Spleen (tissue), 11 donors: ENCODE measurements around the gene TSPAN1. TPM values are rescaled to one million over a fixed set of nuclear protein-coding genes. Genes with fewer than 3 reads are reported as not detected.

Experiments
- DNase-seq: peaks from one replicate; pipeline ENCODE4 v3.0.0-alpha.2; 2020
- H3K27ac ChIP-seq, 8 donors: fragments of 200-600 bp; sonication (generic) in 7 of 8; 1 replicate in 4 of 8; 2 replicates in 4 of 8; pipeline versions ENCODE4 v1.5.0 to v1.8.0; 2016 to 2021; ENCODE audit warnings: inconsistent platforms in 4 of 8, mild to moderate bottlenecking in 4 of 8, moderate library complexity in 1 of 8
- H3K27me3 ChIP-seq, 7 donors: fragments of 200-600 bp; sonication (generic) in 6 of 7; replicated peaks in 1 of 7; 1 replicate in 4 of 7; 2 replicates in 3 of 7; pipeline versions ENCODE4 v1.5.0 to v1.8.0; 2016 to 2021; ENCODE audit warnings: inconsistent platforms in 3 of 7, mild to moderate bottlenecking in 1 of 7
- H3K36me3 ChIP-seq, 6 donors: fragments of 200-600 bp; sonication (generic) in 5 of 6; 1 replicate in 4 of 6; 2 replicates in 2 of 6; pipeline versions ENCODE4 v1.5.0 to v1.8.0; 2016 to 2021; ENCODE audit warnings: inconsistent platforms in 2 of 6
- H3K4me1 ChIP-seq, 6 donors: fragments of 200-600 bp; sonication (generic) in 5 of 6; 1 replicate in 3 of 6; 2 replicates in 3 of 6; pipeline versions ENCODE4 v1.5.0 to v1.8.0; 2016 to 2021; ENCODE audit warnings: inconsistent platforms in 3 of 6
- H3K4me3 ChIP-seq, 8 donors: fragments of 200-600 bp; sonication (generic) in 7 of 8; 1 replicate in 4 of 8; 2 replicates in 4 of 8; pipeline versions ENCODE4 v1.5.0 to v1.8.0; 2016 to 2021; ENCODE audit warnings: inconsistent platforms in 4 of 8, mild to moderate bottlenecking in 4 of 8, moderate library complexity in 2 of 8
- H3K9me3 ChIP-seq, 8 donors: fragments of 200-600 bp; sonication (generic) in 7 of 8; 1 replicate in 4 of 8; 2 replicates in 4 of 8; pipeline versions ENCODE4 v1.5.0 to v1.8.0; 2016 to 2021; ENCODE audit warnings: inconsistent platforms in 4 of 8
- CTCF ChIP-seq, 11 experiments: fragments of 200-600 bp in 7 of 11; fragments of 450-650 bp in 4 of 11; sonication (generic) in 4 of 11; IDR thresholded peaks in 8 of 11; conservative IDR thresholded peaks in 3 of 11; 1 replicate in 7 of 11; 2 replicates in 4 of 11; pipeline versions ENCODE4 v1.4.0 to v1.8.0; 2016 to 2021; ENCODE audit warnings: antibody characterized with exemption in 11 of 11, inconsistent platforms in 4 of 11, mild to moderate bottlenecking in 1 of 11
- POLR2A ChIP-seq, 3 donors: fragments of 450-650 bp; IDR thresholded peaks; one replicate each; pipeline ENCODE4 v1.5.1; 2017; ENCODE audit warnings: antibody characterized with exemption in 3 of 3, mild to moderate bottlenecking in 1 of 3
- POLR2AphosphoS5 ChIP-seq, 3 donors: sonication (generic); formaldehyde crosslinking; IDR thresholded peaks; one replicate each; pipeline ENCODE4 v1.5.1; 2017; ENCODE audit warnings: antibody characterized with exemption in 3 of 3
- WGBS, 5 donors: extraction: QIAGEN DNeasy Blood & Tissue Kit in 3 of 5; methylation state at CpG; one replicate each; pipeline versions ENCODE4 v1.1.5 to v1.1.7; 2013 to 2018; 5-methylcytosine and 5-hydroxymethylcytosine counted together
- intact Hi-C: fragments of 100-400 bp; cut with DNase I; formaldehyde crosslinking; loops from one replicate; pipeline ENCODE4 v1.15.0; 2023; ENCODE audit warnings: low total_unique reads
- polyA plus RNA-seq, 3 donors: library from polyadenylated mRNA; stranded (reverse); fragments of 200-250 nt; gene quantifications; one replicate each; pipeline ENCODE4 v1.2.1, GENCODE V29; 2013
- total RNA-seq, 7 donors: library from RNA; depleted of rRNA in 3 of 7; stranded (reverse); fragments of >200 nt in 3 of 7; fragmentation: NEBNext Ultra II Directional in 4 of 7; extraction: Animal tissue kit (Norgen Biotek cat#: 25700) in 4 of 7; gene quantifications; one replicate each; pipeline versions ENCODE4 v1.1.0 to v1.2.1, GENCODE V29; 2016 to 2021
- donor health status: healthy with polysubstance abuse.
- donor health status: DM: no; HTN: no; CAD: no; lungs with moderate emphysema.
- donor health status: DM: no; HTN: no; CAD: no.
- donor health status: Bipolar disorder and iron deficiency.
- donor health status: healthy.
- donor health status: DM: no; HTN: no; CAD: no.
- donor health status: DM: yes; HTN: yes; CAD: no.

Gene TSPAN1
- total and polyA plus RNA-seq, 10 donors: 0.85 to 3.2 (median 1.5) TPM; not detected in 2

- 0 to 1% (median 1%) methylated on average over 19 to 22 of the region's 22 CpGs for WGBS, 5 donors
- no peaks in the 10 kb centered on the region for H3K36me3 ChIP-seq
- peaks cover 9 to 55% (median 33%) of the 10 kb centered on the region in 6 donors for H3K4me1 ChIP-seq
- H3K27me3 ChIP-seq: peaks cover 0 to 41% (median 0%) of the 10 kb centered on the region in 7 donors
- H3K27ac ChIP-seq: peak overlapping the region; percentile 89 to 93 (median 91)
- intact Hi-C loops: no loop called here
- H3K4me3 ChIP-seq: peak overlapping the region; percentile 61 to 79 (median 71)
- DNase-seq: peak; percentile 93
- no peak for TF ChIP-seq POLR2AphosphoS5 (IDR thresholded peaks at IDR 0.05)
- TF ChIP-seq POLR2A (IDR thresholded peaks at IDR 0.05): peak in 1 of 3 donors; percentile 13
- TF ChIP-seq CTCF (IDR thresholded peaks at IDR 0.05 in 8 of 11, conservative IDR thresholded peaks at IDR 0.05 in 3 of 11): no peak
- no peaks in the 10 kb centered on the region for H3K9me3 ChIP-seq
Measured at GRCh38 chr1:46133181-46133658, 41.7 kb upstream of the TSPAN1 start.

GRCh38 chr1:46133781-46134350 lies 41.0 kb upstream of the TSPAN1 start:
- Histone ChIP-seq H3K4me1 (peaks cover 9 to 52% (median 33%) of the 10 kb centered on the region in 6 donors), H3K9me3 (no peaks in the 10 kb centered on the region), H3K27me3 (peaks cover 0 to 38% (median 0%) of the 10 kb centered on the region in 7 donors), H3K4me3 (peak overlapping the region in 5 of 8 donors; percentile 61 to 79 (median 68)), H3K27ac (peak overlapping the region in 7 of 8 donors; percentile 89 to 93 (median 91)), H3K36me3 (no peaks in the 10 kb centered on the region)
- WGBS, 5 donors: 60 to 70% (median 62%) methylated on average over 3 of the region's 3 CpGs
- TF ChIP-seq CTCF (IDR thresholded peaks at IDR 0.05 in 8 of 11, conservative IDR thresholded peaks at IDR 0.05 in 3 of 11): no peak
- no peak for TF ChIP-seq POLR2A (IDR thresholded peaks at IDR 0.05)
- no peak for TF ChIP-seq POLR2AphosphoS5 (IDR thresholded peaks at IDR 0.05)
- no peak for DNase-seq
- intact Hi-C loops: no loop called here

GRCh38 chr1:46134660-46135331 lies 40.1 kb upstream of the TSPAN1 start:
- no peaks in the 10 kb centered on the region for H3K9me3 ChIP-seq
- 52 to 70% (median 59%) methylated on average over 3 of the region's 3 CpGs for WGBS, 5 donors
- H3K27me3 ChIP-seq: peaks cover 0 to 28% (median 0%) of the 10 kb centered on the region in 7 donors
- peak overlapping the region in 4 of 8 donors; percentile 4 to 92 (median 50) for H3K27ac ChIP-seq
- intact Hi-C loops: no loop called here
- H3K36me3 ChIP-seq: no peaks in the 10 kb centered on the region
- H3K4me3 ChIP-seq: no peak overlapping the region
- no peak for TF ChIP-seq POLR2A (IDR thresholded peaks at IDR 0.05)
- TF ChIP-seq CTCF (IDR thresholded peaks at IDR 0.05 in 8 of 11, conservative IDR thresholded peaks at IDR 0.05 in 3 of 11): no peak
- no peak for TF ChIP-seq POLR2AphosphoS5 (IDR thresholded peaks at IDR 0.05)
- DNase-seq: no peak
- H3K4me1 ChIP-seq: peaks cover 9 to 48% (median 33%) of the 10 kb centered on the region in 6 donors

GRCh38 chr1:46136711-46137110 lies 38.2 kb upstream of the TSPAN1 start:
- H3K36me3 ChIP-seq: no peaks in the 10 kb centered on the region
- intact Hi-C loops: no loop called here
- TF ChIP-seq POLR2A (IDR thresholded peaks at IDR 0.05) (no peak), POLR2AphosphoS5 (IDR thresholded peaks at IDR 0.05) (no peak), CTCF (IDR thresholded peaks at IDR 0.05 in 8 of 11, conservative IDR thresholded peaks at IDR 0.05 in 3 of 11) (no peak)

More at GRCh38 chr1:46136711-46137110, 38.2 kb upstream of the TSPAN1 start:
- no peak overlapping the region for H3K4me3 ChIP-seq
- peak overlapping the region in 1 of 8 donors; percentile 72 for H3K27ac ChIP-seq
- H3K9me3 ChIP-seq: no peaks in the 10 kb centered on the region
- peaks cover 9 to 34% (median 22%) of the 10 kb centered on the region in 6 donors for H3K4me1 ChIP-seq
- no peak for DNase-seq
- H3K27me3 ChIP-seq: peaks cover 0 to 9% (median 0%) of the 10 kb centered on the region in 7 donors
